ENCODE data around the gene CCDC68. TPM values are rescaled to one million over a fixed set of nuclear protein-coding genes. Genes with fewer than 3 reads are reported as not detected.
A peak's percentile ranks its signal among the peaks of the same experiment; 100 is the strongest.

The CCDC68 gene
- total and polyA plus RNA-seq, 2 of the 13 experiments (the other 11 are each of a cell fraction or from before 2014, with no cell fraction given): 4.6 to 13.3 TPM

DNA sequence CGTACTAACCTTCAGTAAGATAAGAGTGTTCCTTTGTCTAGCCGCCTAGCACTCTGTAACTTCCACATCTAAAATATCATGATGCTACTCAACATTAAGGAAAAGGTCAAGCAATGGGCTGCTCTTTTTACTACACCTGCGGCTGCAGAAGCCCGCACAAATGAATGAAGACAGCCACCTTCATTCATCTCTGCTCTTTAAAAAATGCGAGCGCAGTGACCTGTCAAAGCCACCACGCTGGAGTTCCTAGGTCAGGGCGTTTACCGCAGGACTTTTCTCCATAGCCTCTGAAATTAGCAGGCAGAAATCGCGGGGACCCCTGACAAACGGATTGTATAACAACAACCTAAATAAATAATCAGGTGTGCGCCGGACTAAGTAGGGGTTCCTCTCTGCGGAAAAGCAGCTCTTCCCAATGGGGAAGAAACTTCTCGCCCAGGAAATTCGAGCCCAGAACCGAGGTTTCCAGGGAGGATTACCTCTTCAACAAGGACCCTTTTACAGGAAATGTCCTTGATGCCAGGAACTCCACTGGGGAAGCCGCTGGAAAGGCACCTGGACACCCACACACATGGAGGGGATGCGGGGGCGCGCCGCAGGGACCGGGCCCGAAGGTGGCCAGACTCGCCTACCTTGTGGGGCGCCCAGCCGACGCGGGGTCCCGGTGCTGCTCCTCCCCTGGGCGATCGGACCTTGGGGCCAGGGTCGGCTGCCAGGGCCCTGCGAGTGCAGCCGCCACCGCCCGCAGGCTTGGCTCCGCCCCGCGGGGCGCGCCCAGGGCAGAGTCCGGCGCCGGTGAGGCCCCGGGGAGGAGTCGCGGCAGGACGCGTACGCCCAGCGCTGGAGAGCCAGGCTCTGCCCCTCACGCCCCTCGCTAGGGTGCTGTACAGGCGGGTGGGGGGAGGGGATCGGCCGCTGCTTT is at the start of gene CCDC68 (continued):
- TF ChIP-seq, protein P1, sequence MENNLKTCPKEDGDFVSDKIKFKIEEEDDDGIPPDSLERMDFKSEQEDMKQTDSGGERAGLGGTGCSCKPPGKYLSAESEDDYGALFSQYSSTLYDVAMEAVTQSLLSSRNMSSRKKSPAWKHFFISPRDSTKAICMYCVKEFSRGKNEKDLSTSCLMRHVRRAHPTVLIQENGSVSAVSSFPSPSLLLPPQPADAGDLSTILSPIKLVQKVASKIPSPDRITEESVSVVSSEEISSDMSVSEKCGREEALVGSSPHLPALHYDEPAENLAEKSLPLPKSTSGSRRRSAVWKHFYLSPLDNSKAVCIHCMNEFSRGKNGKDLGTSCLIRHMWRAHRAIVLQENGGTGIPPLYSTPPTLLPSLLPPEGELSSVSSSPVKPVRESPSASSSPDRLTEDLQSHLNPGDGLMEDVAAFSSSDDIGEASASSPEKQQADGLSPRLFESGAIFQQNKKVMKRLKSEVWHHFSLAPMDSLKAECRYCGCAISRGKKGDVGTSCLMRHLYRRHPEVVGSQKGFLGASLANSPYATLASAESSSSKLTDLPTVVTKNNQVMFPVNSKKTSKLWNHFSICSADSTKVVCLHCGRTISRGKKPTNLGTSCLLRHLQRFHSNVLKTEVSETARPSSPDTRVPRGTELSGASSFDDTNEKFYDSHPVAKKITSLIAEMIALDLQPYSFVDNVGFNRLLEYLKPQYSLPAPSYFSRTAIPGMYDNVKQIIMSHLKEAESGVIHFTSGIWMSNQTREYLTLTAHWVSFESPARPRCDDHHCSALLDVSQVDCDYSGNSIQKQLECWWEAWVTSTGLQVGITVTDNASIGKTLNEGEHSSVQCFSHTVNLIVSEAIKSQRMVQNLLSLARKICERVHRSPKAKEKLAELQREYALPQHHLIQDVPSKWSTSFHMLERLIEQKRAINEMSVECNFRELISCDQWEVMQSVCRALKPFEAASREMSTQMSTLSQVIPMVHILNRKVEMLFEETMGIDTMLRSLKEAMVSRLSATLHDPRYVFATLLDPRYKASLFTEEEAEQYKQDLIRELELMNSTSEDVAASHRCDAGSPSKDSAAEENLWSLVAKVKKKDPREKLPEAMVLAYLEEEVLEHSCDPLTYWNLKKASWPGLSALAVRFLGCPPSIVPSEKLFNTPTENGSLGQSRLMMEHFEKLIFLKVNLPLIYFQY (CRISPR knock-in tag; IDR thresholded peaks at IDR 0.05; ENCODE audit: borderline replicate concordance): no peak
- peak; percentile 52; the same call in 1 of the 2 replicates for TF ChIP-seq GFI1 (CRISPR knock-in tag; IDR thresholded peaks at IDR 0.05; ENCODE audit: borderline replicate concordance)
- no peak for TF ChIP-seq AGO1 (IDR thresholded peaks at IDR 0.05; ENCODE audit: low read depth, low read length, poor library complexity, severe bottlenecking)
- TF ChIP-seq ZNF724P (CRISPR knock-in tag; IDR thresholded peaks at IDR 0.05; ENCODE audit: borderline replicate concordance): no peak
- TF ChIP-seq ATF7 (IDR thresholded peaks at IDR 0.05): no peak
- TF ChIP-seq ATF7 (CRISPR knock-in tag; IDR thresholded peaks at IDR 0.05): no peak
- TF ChIP-seq, protein P2, sequence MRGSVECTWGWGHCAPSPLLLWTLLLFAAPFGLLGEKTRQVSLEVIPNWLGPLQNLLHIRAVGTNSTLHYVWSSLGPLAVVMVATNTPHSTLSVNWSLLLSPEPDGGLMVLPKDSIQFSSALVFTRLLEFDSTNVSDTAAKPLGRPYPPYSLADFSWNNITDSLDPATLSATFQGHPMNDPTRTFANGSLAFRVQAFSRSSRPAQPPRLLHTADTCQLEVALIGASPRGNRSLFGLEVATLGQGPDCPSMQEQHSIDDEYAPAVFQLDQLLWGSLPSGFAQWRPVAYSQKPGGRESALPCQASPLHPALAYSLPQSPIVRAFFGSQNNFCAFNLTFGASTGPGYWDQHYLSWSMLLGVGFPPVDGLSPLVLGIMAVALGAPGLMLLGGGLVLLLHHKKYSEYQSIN (CRISPR knock-in tag; IDR thresholded peaks at IDR 0.05; ENCODE audit: borderline replicate concordance): no peak
- TF ChIP-seq ZNF468 (CRISPR knock-in tag; IDR thresholded peaks at IDR 0.05): no peak
- peak; percentile 66 for TF ChIP-seq ZHX1 (CRISPR knock-in tag; IDR thresholded peaks at IDR 0.05; ENCODE audit: low read depth)
- TF ChIP-seq ZNF136 (CRISPR knock-in tag; IDR thresholded peaks at IDR 0.05; ENCODE audit: low read depth): no peak
- no peak for TF ChIP-seq ARNTL (CRISPR knock-in tag; IDR thresholded peaks at IDR 0.05)
- TF ChIP-seq, protein P3, sequence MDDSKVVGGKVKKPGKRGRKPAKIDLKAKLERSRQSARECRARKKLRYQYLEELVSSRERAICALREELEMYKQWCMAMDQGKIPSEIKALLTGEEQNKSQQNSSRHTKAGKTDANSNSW (CRISPR knock-in tag; IDR thresholded peaks at IDR 0.05; ENCODE audit: borderline replicate concordance): no peak
- no peak for TF ChIP-seq ZNF274 (CRISPR knock-in tag; IDR thresholded peaks at IDR 0.05)
- no peak for TF ChIP-seq NR2F2 (IDR thresholded peaks at IDR 0.05; ENCODE audit: borderline replicate concordance, low read depth)
- no peak for TF ChIP-seq TEAD3 (CRISPR knock-in tag; optimal IDR thresholded peaks at IDR 0.05; ENCODE audit: borderline replicate concordance)
- no peak for TF ChIP-seq ZNF530 (CRISPR knock-in tag; IDR thresholded peaks at IDR 0.05; ENCODE audit: low read depth)
- no peak for TF ChIP-seq SMARCC2 (IDR thresholded peaks at IDR 0.05)
- peak; percentile 34; the same call in 1 of the 3 replicates for TF ChIP-seq MXI1 (IDR thresholded peaks at IDR 0.05; ENCODE audit: borderline replicate concordance, low read depth, low read length)
- no peak for TF ChIP-seq ZNF790 (CRISPR knock-in tag; IDR thresholded peaks at IDR 0.05; ENCODE audit: borderline replicate concordance)
- TF ChIP-seq ZZZ3 (CRISPR knock-in tag; IDR thresholded peaks at IDR 0.05; ENCODE audit: borderline replicate concordance): no peak
- TF ChIP-seq ZBTB8A (CRISPR knock-in tag; IDR thresholded peaks at IDR 0.05; ENCODE audit: borderline replicate concordance, low read depth): no peak

All from HepG2 (cell line).